Activated CD4-positive, alpha-beta T cell treated with anti-CD3 and anti-CD28 coated beads for 1 hour (primary cell): ENCODE measurements around the gene PCTP.

Experiments used
- DNase-seq: peaks from one replicate; pipeline ENCODE4 v3.0.0-alpha.2; 2020

The PCTP gene

DNA sequence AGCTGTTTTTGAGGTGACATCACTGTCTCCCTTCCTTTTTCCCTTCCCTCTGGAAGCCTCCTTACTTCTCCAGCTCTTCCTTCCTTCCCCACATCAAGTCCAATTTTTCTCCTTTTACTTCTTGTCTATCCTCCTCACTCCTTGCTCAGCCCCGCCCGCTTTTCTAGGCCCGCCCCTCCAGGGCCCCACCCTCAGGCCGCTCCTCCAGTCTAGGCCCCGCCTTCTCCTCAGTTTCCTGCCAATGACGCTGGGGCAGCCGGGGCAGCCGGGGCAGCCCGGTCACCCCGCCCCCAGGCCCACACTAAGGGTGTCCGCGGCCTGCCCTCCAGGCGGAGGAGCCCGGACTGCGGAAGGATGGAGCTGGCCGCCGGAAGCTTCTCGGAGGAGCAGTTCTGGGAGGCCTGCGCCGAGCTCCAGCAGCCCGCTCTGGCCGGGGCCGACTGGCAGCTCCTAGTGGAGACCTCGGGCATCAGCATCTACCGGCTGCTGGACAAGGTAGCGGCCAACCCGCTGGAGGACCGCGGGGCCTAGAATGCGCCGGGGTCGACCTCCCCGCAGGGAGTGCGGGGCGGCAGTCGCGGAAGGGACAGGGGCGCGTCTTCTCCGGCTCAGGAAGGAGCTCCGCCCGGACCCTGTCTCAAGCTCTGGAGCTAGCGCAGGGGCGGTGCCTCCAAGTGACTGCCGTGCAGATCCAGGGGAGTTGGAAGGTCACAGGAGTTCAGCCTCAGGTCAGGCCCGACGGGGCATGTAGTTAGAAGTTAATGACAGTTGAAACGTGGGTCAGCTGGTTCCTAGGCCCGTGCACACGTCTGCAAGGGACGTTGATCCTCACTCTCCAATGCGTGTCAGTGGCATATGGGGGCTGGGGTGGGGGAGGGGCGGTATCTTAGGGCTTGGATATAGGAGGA lies at the start of gene PCTP:
Gene PCTP, plus strand, starts transcription at position 302 of the 908 bp plus-strand sequence. Its CDS starts 53 bp downstream, at position 355.
- peak; percentile 67 for DNase-seq

DNA sequence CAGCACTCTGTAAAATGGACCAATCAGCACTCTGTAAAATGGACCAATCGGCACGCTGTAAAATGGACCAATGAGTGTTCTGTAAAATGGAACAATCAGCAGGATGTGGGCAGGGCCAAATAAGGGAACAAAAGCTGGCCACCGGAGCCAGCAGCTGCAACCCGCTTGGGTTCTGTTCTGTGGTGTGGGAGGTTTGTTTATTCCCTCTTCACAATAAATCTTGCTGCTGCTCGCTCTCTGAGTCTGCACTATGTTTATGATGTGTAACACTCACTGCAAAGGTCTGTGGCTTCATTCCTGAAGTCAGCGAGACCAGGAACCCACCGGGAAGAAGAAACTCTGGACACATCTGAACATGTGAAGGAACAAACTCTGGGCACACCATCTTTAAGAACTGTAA lies 48.7 kb upstream of the PCTP start:
- no peak for DNase-seq

DNA sequence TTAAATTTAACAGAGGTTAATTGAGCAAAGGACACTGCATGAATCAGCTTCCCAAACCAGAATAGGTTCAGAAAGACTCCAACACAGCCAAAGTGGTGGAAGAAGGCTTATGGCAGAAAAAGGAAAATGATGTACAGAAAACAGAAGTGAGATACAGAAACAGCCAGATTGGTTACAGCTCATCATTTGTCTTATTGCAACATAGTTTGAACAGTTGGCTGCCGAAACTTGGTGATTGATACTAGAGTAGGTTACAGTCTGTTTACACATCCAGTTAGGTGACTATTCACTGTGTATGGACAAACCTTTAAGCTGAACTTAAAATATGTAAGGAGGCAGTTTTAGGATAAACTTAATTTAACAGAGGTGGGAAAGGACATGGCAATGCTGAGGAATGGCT lies 46.5 kb upstream of the PCTP start:
- DNase-seq: no peak

DNA sequence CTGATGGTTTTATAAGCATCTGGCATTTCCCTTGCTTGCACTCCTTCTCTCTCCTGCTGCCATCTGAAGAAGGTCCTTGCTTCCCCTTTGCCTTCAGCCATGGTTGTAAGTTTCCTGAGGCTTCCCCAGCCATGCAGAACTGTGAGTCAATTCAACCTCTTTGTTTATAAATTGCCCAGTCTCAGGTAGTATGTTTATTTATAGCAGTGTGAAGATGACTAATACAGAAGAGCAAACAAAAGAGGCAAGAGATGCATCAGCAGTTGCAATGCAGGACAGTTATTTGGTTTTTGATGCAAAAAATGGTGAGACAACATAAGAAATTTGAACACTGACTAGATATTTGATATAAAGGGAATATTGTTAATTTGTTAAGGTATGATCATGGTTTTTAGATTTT lies 45.0 kb upstream of the PCTP start:
- DNase-seq: no peak

DNA sequence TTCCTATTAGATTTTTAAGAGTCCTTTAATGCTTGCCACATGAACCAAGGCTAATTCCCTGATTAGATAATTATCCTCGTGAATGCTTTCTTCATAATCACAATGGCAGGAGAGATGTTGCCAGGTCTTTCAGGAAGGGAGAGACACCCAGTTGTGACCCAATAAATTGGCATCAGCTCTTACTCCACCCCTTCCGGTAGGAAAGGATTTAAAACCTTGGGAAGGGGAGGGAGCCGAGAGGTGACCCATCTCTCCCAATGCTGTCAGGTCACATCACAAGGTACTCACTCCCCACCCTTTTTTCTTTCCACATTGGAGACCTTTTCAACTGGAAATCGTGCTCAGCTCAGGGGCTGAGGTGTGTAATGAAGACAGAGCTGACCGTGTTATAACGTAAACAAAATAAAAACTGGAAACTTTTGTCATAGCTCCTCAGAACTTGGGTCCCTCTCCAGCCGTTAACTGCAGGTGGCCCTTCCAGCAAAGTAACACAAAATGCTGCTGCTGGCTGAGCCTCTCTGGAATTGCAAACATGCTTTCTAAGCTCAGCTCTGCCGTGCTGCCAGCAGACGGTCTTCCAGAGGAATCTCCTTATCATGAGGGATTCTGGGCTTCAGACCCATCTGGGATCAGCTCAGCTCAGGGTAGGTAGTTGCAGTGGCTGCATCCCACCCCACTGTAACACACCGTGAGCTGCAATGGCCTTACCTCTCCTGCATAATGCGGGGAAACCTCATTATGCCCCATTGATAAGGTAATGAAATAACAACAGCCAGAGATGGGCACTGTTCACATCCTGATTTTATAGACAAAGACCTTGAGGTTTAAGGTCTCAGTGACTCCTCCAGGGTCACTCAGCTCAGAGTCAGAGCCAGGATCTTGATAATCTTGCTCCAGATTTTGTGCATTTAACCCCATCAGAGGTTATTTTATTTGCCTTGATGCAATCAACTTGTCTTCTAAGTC lies 43.8 kb upstream of the PCTP start:
- DNase-seq: no peak

DNA sequence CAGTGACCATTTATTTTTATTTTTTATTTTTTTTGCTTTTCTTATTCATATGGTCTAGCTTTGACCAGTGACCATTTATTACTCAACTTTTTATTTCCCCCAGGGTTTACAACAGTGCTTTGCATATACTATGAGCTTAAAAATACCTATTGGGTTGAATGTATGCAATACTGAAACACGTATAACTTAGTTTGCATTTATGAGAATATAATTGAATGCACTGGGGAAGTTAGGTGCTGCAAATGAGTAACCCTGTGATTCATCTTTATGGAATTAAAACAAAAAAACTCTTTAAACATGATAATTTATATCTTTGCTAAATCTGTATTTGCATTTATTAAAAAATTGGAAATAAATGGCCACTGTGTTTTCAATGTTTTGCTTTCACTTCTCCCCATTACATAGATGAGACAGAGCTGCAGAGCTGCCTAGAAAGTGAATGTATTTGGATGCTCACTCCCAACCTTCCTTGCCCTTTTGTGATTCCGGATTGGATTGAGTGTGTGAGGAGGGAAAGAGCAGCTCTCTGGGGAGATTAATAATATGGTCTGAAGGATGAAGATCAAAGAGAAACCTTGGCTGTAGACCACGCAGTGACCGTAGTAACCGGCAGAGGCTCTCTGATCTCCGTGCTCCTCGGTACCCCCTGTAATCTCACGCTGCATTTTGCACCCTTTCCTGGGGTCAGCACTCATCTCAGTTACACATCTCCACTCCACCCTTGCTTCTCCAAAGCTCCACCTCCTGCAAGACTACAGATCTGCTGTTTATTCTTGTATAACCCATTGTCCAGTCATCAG lies 42.5 kb upstream of the PCTP start:
- no peak for DNase-seq

DNA sequence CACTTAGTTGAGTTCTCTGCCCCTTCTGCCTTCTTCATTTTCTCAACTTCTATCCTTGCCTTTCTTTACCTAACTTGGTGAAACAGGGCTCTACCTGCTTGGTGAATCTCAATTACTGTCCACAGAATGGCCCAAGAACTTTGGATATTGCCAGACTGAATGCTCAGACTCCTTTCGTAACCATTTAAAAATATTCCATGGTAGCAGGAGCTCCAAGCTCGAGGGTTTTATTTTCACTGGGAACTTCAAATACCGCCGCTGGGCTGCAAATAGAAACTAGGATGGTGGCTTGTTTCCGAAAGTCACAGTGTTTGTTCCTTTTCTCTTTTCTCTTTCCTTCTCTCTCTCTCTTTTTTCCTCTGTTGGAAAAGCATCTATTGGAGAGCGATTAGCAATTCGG lies 41.4 kb upstream of the PCTP start:
- DNase-seq: no peak

DNA sequence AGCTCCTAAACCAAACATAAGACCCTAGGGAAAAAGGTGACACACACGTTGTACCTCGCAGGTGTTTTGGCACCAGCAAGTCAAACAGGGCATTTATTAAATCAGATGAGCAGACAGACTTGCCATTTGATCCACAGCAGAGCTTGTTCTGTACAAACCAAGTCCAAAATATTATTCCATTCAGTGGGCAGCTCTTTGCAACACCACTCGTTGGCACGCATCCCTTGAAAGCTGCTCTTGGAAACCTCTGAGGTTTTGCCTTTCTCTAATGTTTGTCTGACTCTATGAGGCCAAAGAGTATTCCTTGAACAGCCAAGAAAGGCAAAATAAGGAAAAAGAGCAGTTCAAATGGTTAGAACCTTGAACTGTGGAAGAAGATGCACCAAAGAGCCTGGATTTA lies 40.9 kb upstream of the PCTP start:
- DNase-seq: no peak

DNA sequence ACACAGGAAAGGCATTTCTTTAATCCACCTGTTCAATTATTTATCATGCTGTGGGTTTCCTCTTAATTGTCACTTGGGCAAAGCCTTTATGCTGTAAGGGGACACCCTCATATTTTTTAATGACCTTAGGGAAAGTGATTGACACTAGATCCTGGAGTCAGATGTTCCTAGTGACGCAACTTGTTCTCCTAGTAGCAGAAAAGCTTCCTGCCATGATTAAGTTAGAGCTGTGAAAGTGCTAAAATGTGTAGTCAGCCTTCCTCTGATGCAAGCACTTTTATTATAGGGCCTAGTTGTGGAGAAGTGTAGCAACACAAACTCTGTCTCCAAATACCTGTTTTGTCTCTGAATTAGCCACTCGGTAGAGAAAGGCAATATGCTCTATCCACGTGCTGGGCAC lies 40.4 kb upstream of the PCTP start:
- no peak for DNase-seq

DNA sequence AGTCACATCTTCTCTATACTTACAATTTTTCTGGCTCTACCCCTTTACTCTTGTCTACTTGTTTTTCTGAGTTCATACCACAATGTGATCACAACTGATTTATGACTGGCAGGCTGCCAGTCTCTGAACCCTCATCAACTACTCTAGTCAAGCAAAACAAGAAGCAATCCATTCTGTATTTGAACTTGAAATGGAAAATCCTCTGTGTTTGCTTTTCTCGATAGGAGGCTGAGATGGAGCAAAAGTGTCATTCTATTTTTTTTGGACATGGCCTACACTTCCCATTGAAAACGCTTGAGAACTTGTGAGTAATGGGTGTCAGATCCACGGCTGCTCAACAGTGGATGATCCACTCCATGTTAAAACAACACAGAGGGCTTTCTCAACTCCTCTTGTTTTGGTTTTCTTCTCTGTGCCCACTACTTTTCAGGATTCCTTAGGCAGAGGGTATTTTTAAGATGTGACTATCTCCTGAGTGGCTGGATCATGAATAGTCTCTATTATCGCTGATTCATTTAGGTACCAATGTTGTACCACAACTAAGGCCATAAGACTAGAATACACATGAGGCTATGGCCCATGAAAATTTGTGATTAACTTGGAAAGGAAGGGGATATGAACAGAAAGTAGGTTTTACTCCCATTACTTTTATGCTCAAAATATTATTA lies 39.9 kb upstream of the PCTP start:
- no peak for DNase-seq

DNA sequence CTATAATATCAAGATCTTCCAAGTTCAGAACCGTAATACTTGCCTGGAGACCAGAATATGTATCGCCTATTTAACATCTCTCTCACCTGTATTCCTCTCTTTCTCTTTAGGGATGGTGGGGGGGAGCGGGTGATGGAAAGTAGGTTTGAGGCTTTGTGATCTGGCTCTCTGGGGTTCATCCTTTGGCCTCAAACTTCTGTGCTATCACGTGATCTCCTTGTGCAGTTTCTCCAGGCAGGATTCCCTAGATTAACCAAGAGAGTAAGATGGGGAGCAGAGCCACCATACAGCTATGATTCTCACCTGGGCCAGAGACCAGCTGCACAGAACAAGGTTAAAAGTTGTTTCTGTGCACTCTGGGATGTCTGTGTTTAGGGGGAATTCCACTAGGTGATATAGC lies 33.4 kb upstream of the PCTP start:
- no peak for DNase-seq

DNA sequence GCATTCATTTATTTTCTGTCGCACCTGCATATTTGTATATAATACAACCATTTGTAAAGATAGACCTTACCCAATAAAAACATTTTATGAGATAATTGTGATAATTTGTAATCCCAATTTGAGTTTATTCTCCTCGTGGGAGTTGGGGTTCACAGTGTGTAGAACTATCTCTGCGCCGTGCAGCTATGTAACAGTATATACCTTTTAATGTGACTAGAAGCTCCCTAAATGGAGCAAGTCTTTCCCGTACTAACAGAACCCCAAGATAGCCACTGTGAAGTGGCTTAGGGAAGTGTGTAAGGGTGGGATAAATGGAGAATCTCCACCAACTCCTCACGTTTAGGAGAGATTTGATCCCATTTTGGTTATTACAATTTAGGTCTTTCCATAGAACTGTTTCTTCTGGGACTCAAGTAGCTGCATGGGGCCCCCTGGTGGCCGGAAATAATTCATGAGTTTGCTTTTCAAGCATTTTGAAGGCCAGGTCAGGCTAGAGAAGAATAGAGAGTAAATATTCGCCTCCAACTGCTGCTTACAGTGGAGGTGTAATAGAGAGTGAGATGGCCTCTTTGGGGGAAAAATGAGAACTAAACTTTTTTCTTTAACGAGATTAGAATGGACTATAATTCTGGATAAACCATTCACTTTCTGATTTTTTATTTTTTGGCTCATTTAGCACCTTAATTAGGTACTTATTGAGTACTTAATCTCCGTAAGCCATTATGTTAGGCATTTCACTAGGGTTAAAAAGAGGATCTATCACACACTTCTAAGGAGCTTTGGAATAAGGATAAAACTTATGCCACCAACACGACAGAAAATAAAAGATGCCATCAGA lies 32.7 kb upstream of the PCTP start:
- DNase-seq: peak; percentile 35

DNA sequence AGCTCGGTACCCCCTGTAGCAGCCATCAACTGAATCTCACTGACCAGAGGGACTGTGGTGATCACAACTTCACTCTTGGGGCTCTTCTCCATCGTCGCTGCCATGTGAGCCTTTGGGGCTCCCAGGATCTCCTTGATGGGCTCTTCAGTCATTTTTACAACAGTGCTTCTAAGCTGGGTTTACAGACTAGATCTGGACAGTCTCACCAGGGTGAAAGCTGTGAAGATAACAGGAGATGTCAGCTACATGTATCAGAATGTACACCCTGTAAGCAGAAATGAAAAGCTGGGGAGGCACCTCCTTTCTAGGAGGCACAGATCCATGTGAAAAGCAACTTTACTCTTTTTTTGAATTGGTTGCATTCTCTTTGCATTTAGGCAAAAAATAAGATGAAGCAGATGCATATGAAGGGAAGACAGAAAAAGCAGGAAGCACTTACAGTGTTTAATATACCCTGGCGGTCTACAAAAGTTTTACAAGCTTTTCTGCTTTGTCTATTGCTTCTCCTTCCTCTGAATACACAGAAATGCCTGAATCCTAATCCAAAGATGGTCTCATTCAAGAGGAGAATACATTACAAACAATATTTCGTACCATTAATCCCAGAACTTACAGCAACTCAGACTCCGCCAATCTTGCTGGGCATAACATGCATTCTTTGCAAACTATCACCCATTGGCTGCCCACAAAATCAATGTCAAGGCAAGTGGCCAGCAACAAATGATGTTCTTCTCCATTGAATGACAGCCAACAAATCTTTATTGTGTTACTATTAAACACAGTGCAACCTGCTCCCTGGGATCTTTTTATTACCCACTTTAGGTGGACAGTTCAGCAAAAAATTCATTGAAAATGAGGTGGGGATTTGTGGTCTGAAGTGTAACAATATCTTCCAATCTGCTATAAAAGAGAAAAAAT lies 29.7 kb upstream of the PCTP start:
- DNase-seq: no peak

DNA sequence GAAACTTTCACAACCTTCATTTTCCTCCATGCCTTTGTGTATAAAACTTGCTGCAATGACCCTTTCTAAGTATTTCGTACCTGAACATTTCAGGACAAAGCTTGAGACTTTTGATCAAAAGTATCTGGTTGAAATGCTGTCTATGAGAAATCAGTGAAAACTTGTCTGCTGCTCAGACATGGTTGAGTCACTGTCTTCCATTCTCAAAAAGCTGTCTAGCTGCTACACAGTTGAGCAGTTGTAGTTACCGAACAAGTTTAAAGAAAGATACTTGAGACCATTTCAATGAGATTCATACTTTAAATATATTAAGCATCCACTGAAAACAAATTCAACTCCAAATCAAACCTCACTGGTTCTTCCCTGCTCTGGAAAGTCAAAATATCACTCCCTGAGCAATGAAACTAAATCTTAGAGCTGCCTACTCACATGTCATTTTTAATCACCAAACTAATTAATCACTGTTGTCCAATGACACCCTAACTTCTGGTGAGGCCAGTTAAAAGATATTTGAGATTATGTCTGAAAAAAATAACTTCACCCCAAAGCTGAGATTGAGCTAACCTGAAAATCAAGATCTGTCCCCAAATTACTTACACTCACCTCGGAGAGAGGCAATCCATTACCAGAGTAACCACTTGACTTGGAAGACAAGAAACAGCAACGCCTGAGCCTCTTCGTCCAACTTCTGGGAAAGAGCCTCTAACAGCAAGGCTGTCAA lies 28.7 kb upstream of the PCTP start:
- no peak for DNase-seq

DNA sequence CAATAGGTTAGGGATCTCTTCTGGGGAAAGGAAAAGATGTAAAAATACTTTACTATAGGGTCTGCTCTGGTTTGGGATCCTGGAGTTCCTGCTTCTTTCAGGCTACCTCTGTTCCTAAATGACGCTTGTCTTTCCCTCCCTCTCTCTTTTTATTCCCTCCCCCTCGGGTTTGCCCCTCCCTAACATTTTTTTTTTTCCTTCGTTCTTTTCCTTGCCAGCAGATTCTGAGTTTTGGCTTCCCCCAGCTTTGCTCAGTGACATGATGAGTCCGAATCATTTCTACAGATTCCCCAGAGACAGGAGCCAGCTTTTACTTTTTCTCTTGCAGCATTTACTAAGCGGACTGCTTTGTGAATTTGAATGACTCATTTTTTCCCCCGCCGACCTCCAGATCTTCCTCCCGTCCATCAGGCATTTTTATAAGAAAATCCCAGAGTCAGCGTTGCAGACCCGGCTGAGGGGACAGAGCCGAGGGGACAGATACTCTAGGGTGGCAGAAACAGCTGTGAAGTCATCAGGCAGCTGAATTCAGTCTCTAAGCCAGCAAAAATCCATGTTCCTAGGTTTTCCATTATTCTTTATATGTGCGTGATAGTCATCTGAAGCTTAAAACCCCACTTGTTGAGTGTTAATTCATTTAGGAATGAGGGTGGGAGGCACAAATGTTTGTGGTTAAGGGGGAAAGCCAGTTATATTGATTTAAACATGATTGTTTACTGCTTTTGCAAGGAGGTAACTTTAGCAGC lies 27.9 kb upstream of the PCTP start, which contains the start of gene TMEM100:
Gene TMEM100, minus strand, starts transcription at position 123 of the 746 bp plus-strand sequence. CDS start 1,794 bp downstream, outside the sequence.
- no peak for DNase-seq

DNA sequence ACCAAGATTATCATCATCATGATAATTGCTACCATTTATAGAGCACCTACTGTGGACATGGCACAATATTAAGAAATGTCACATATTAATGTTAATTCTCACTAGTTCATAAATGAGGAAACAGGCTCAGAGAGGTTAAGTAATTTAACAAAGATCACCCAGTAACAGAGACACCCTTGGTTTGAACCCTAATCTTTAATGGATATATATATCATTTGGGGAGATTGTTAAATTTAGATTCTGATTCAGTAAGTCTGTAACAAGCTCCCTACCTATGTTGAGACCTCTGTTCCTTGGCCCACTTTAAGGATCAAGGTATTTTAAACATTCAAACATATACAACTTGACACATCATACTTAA lies 27.4 kb upstream of the PCTP start:
- no peak for DNase-seq

DNA sequence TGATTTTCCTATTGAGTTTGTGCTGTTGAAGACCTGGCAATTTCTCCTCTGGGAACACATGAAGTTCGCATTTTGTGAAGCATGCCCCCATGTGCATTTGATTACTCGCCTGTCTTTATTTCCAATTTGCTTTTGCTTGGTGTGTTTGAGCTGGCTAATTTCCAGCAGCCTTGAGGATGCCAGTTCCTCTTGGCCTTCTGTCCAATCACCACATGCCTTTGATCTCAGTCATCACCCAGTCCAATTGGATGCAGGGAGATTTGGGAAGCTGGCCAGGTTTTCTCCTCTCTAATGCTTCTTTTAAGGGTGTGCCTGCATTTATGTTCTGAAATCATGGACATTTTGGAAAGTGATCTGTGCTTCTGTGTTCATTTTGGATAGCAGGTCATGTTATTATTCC lies 24.4 kb upstream of the PCTP start:
- DNase-seq: no peak

DNA sequence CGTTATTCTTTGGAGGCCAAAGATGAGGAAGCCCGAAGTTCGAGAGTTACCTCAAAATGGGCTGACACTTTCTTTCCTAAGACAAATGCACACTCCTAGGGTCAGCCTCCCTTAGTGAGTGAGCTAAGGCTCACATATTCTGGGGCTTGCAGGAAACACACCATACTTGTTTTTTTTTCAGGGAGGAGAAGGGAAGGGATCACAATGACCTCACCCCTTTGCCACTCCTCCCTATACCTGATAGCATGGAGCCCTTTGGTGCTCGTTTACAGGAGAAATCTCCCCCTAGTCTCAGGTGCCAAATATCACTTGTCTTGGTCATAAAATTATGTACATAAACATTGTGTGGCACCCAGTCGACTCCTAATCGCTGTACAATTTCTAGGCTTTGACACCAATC lies 23.6 kb upstream of the PCTP start:
- DNase-seq: no peak

DNA sequence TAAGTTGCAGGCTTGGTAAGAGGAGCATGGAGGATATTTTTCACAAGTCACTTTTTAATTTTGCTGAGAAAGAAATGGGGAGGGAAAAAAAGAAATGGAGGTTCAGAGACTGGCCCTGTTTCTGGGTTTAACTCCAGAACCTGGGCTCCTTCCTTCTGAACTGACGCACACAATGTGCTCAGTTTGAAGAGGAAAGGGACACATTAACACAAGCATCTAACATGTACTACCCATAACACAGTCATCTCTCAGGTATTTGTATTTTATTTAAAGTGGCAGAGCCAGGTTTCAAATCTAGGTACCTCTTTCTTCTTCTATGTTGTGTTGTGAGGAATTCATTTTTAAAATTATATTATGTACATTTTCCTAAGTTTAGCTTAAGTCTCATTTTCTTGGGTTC lies 22.9 kb upstream of the PCTP start:
- DNase-seq: no peak
